CD14-positive monocyte (primary cell): ENCODE measurements around the gene SLC22A6. TPM values are rescaled to one million over a fixed set of nuclear protein-coding genes. Genes with fewer than 3 reads are reported as not detected.

Source experiments
- DNase-seq, 3 donors: peaks; one replicate each; pipeline ENCODE4 v3.0.0-alpha.2; 2011 to 2022
- H2AFZ ChIP-seq: 2 replicates; pipeline ENCODE4 v1.6.0; 2012; ENCODE audit warnings: mild to moderate bottlenecking, low read depth, low read length, inconsistent platforms; ENCODE audit not compliant: insufficient read depth, poor library complexity, severe bottlenecking
- H3K27ac ChIP-seq, 2 donors: 1 replicate in 1 of 2; 2 replicates in 1 of 2; pipeline ENCODE4 v1.5.1; 2012 to 2013; ENCODE audit warnings: low read length in 2 of 2, control low read depth in 1 of 2, inconsistent platforms in 1 of 2, low read depth in 1 of 2, mild to moderate bottlenecking in 1 of 2
- H3K27me3 ChIP-seq, 2 donors: one replicate each; pipeline versions ENCODE4 v1.6.0 to v1.6.1; 2011 to 2013; ENCODE audit warnings: low read length in 2 of 2; ENCODE audit not compliant: control insufficient read depth in 2 of 2, insufficient read depth in 2 of 2
- H3K36me3 ChIP-seq, 2 donors: replicated peaks in 1 of 2; 1 replicate in 1 of 2; 2 replicates in 1 of 2; pipeline versions ENCODE4 v1.5.1 to v1.6.1; 2012 to 2013; ENCODE audit warnings: low read length in 2 of 2, control low read depth in 1 of 2, inconsistent platforms in 1 of 2, mild to moderate bottlenecking in 1 of 2; ENCODE audit not compliant: insufficient read depth in 2 of 2, control insufficient read depth in 1 of 2
- H3K4me1 ChIP-seq, 2 donors: 1 replicate in 1 of 2; 2 replicates in 1 of 2; pipeline versions ENCODE4 v1.5.1 to v1.6.1; 2012 to 2013; ENCODE audit warnings: low read length in 2 of 2, control low read depth in 1 of 2, inconsistent platforms in 1 of 2, mild to moderate bottlenecking in 1 of 2, moderate library complexity in 1 of 2; ENCODE audit not compliant: insufficient read depth in 2 of 2, control insufficient read depth in 1 of 2
- H3K4me2 ChIP-seq: replicated peaks from 2 replicates; pipeline ENCODE3; 2012; ENCODE audit warnings: low read length, moderate library complexity, mild to moderate bottlenecking; ENCODE audit not compliant: poor library complexity, severe bottlenecking; ENCODE audit errors: extremely low read depth
- H3K4me3 ChIP-seq, 3 experiments: fragments of 200-600 bp in 1 of 3; sonication (generic) in 1 of 3; replicated peaks in 1 of 3; 1 replicate in 2 of 3; 2 replicates in 1 of 3; pipeline ENCODE4 v1.5.1; 2011 to 2013; ENCODE audit warnings: low read length in 3 of 3, mild to moderate bottlenecking in 3 of 3, control low read depth in 2 of 3, low read depth in 2 of 3, inconsistent platforms in 1 of 3, moderate library complexity in 1 of 3
- H3K79me2 ChIP-seq: 2 replicates; pipeline ENCODE4 v1.6.0; 2012; ENCODE audit warnings: mild to moderate bottlenecking, control low read depth, inconsistent platforms, low read length, moderate library complexity; ENCODE audit not compliant: insufficient read depth
- H3K9ac ChIP-seq: 2 replicates; pipeline ENCODE4 v1.6.0; 2017; ENCODE audit warnings: low read length, mild to moderate bottlenecking; ENCODE audit not compliant: insufficient read depth, poor library complexity, severe bottlenecking
- H3K9me3 ChIP-seq, 2 donors: replicated peaks in 1 of 2; 1 replicate in 1 of 2; 2 replicates in 1 of 2; pipeline versions ENCODE4 v1.5.1 to v1.6.1; 2012 to 2013; ENCODE audit warnings: low read length in 2 of 2, control low read depth in 1 of 2; ENCODE audit not compliant: control insufficient read depth in 1 of 2, insufficient read depth in 1 of 2
- H4K20me1 ChIP-seq: 2 replicates; pipeline ENCODE4 v1.6.0; 2012; ENCODE audit warnings: mild to moderate bottlenecking, low read length, control low read depth, moderate library complexity; ENCODE audit not compliant: insufficient read depth
- H3K27ac Mint-ChIP-seq, 7 donors: one replicate each; pipeline ENCODE4 v1.8.0; 2020; ENCODE audit warnings: mild to moderate bottlenecking in 7 of 7, mixed read lengths in 7 of 7, moderate library complexity in 6 of 7, inconsistent platforms in 2 of 7
- H3K27me3 Mint-ChIP-seq, 3 donors: one replicate each; pipeline ENCODE4 v1.8.0; 2021 to 2022; ENCODE audit warnings: low read depth in 3 of 3, mild to moderate bottlenecking in 3 of 3, mixed read lengths in 3 of 3, moderate library complexity in 3 of 3, inconsistent platforms in 1 of 3
- H3K36me3 Mint-ChIP-seq, 2 donors: one replicate each; pipeline ENCODE4 v1.8.0; 2020; ENCODE audit warnings: mixed read lengths in 2 of 2, inconsistent platforms in 1 of 2, mild to moderate bottlenecking in 1 of 2
- H3K4me1 Mint-ChIP-seq: one replicate; pipeline ENCODE4 v1.8.0; 2020; ENCODE audit warnings: mild to moderate bottlenecking, mixed read lengths
- H3K4me3 Mint-ChIP-seq, 2 donors: one replicate each; pipeline ENCODE4 v1.8.0; 2020; ENCODE audit warnings: mild to moderate bottlenecking in 2 of 2, mixed read lengths in 2 of 2, moderate library complexity in 1 of 2
- H3K9me3 Mint-ChIP-seq, 7 donors: one replicate each; pipeline ENCODE4 v1.8.0; 2020 to 2022; ENCODE audit warnings: mixed read lengths in 7 of 7, mild to moderate bottlenecking in 6 of 7, moderate library complexity in 6 of 7, inconsistent platforms in 2 of 7
- WGBS: methylation state at CpG from one replicate; pipeline ENCODE4 v1.1.5; 2013; ENCODE audit warnings: missing lambda C conversion rate; ENCODE audit not compliant: insufficient coverage; 5-methylcytosine and 5-hydroxymethylcytosine counted together
- intact Hi-C, 2 donors: fragments of 100-400 bp; cut with micrococcal nuclease; formaldehyde crosslinking; loops; one replicate each; pipeline versions ENCODE4 v1.15.0 to v1.15.1; 2023
- polyA plus RNA-seq, 3 donors: library from polyadenylated mRNA; depleted of rRNA in 1 of 3; unstranded in 2 of 3; stranded (reverse) in 1 of 3; fragments of 300-500 nt in 2 of 3; fragments of >200 nt in 1 of 3; fragmentation: Illumina TruSeq in 2 of 3; gene quantifications; 1 replicate in 2 of 3; 2 replicates in 1 of 3; pipeline ENCODE4 v1.2.3, GENCODE V29; 2012 to 2021
- TF ChIP-seq, protein P1 (sequence below): fragments of 200-600 bp; IDR thresholded peaks from one replicate; pipeline ENCODE4 v1.8.0; 2022; ENCODE audit warnings: antibody characterized with exemption, mild to moderate bottlenecking

The SLC22A6 gene
- polyA plus RNA-seq, 3 donors, result not detected

- no peak overlapping the region for H3K27ac Mint-ChIP-seq
- Histone ChIP-seq H3K9ac (no peak overlapping the region), H2AFZ (no peak overlapping the region), H3K79me2 (no peaks in the 10 kb centered on the region), H3K4me3 (no peak overlapping the region), H3K27ac (no peak overlapping the region), H4K20me1 (no peaks in the 10 kb centered on the region), H3K4me2 (no peak overlapping the region), H3K4me1 (no peaks in the 10 kb centered on the region), H3K9me3 (no peaks in the 10 kb centered on the region), H3K27me3 (peaks cover 0 to 11% of the 10 kb centered on the region in 2 donors), H3K36me3 (no peaks in the 10 kb centered on the region)
- H3K4me1 Mint-ChIP-seq, result no peaks in the 10 kb centered on the region
- DNase-seq, result no peak
- H3K4me3 Mint-ChIP-seq, result no peak overlapping the region
- peaks cover 1 to 11% (median 5%) of the 10 kb centered on the region in 7 donors for H3K9me3 Mint-ChIP-seq
- TF ChIP-seq, protein P1, sequence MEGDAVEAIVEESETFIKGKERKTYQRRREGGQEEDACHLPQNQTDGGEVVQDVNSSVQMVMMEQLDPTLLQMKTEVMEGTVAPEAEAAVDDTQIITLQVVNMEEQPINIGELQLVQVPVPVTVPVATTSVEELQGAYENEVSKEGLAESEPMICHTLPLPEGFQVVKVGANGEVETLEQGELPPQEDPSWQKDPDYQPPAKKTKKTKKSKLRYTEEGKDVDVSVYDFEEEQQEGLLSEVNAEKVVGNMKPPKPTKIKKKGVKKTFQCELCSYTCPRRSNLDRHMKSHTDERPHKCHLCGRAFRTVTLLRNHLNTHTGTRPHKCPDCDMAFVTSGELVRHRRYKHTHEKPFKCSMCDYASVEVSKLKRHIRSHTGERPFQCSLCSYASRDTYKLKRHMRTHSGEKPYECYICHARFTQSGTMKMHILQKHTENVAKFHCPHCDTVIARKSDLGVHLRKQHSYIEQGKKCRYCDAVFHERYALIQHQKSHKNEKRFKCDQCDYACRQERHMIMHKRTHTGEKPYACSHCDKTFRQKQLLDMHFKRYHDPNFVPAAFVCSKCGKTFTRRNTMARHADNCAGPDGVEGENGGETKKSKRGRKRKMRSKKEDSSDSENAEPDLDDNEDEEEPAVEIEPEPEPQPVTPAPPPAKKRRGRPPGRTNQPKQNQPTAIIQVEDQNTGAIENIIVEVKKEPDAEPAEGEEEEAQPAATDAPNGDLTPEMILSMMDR, result no peak
- H3K36me3 Mint-ChIP-seq, result no peaks in the 10 kb centered on the region
- intact Hi-C loops, result no loop called here
- WGBS, result no CpG with 5 or more reads among the region's 1 CpG
- H3K27me3 Mint-ChIP-seq, result peaks cover 12 to 27% (median 18%) of the 10 kb centered on the region in 3 donors
These were observed 50.3 kb downstream of the SLC22A6 start for GRCh38 chr11:62934496-62934785.

DNA sequence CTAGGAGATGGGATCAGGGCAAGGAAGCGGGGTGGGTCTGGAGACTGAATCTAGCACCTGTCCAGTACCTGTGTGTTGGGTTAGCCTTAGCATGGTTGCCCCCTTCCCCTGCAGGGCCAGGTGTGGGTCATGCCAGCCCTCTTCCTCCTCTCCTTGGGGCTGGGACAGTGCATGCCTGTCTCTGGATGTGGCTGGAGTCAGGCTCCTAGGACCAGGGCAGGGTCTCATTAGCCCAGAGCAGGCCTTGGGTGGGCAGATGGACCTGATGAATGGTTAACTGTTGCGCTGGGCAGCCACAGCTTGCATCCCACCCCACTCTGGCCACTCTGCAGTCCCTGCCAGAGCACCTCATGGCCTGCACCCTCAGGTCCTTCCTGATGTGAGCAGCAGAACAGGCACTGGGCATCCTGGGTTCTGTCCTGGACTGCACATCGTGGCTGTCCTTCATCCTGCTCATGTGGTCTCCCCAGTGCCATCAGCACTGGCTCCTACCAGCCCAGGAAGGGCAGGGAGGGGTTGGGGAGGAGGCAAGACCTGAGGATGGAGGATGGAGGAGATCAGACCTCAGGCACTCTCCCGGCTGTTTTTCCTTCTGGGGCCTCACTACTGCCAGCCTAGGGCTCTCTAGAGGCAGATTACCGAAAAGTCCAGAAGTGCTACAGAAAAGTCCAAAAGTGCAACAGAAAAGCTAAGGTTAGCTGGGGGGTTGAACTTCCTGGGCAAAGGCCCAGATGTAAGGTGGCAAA lies 50.8 kb downstream of the SLC22A6 start:
- no peak overlapping the region for H3K4me3 Mint-ChIP-seq
- H3K4me1 Mint-ChIP-seq, result no peaks in the 10 kb centered on the region
- Histone ChIP-seq H3K4me2 (no peak overlapping the region), H3K27ac (no peak overlapping the region), H3K27me3 (peaks cover 0 to 16% of the 10 kb centered on the region in 2 donors), H4K20me1 (no peaks in the 10 kb centered on the region), H3K4me1 (no peaks in the 10 kb centered on the region), H3K9me3 (no peaks in the 10 kb centered on the region), H3K79me2 (no peaks in the 10 kb centered on the region), H3K36me3 (no peaks in the 10 kb centered on the region), H3K9ac (no peak overlapping the region), H3K4me3 (no peak overlapping the region), H2AFZ (no peak overlapping the region)
- 94% methylated on average over 4 of the region's 5 CpGs for WGBS
- peaks cover 1 to 11% (median 5%) of the 10 kb centered on the region in 7 donors for H3K9me3 Mint-ChIP-seq
- intact Hi-C loops, result no loop called here
- no peak overlapping the region for H3K27ac Mint-ChIP-seq
- no peaks in the 10 kb centered on the region for H3K36me3 Mint-ChIP-seq
- H3K27me3 Mint-ChIP-seq, result peaks cover 15 to 31% (median 22%) of the 10 kb centered on the region in 3 donors
- DNase-seq, result no peak
- TF ChIP-seq, protein P1, result no peak
